ENCODE results near the gene NWD2. TPM values are rescaled to one million over a fixed set of nuclear protein-coding genes. Genes with fewer than 3 reads are reported as not detected.

The NWD2 gene
- total RNA-seq, 1 experiment from 2014 or later = not detected

DNA sequence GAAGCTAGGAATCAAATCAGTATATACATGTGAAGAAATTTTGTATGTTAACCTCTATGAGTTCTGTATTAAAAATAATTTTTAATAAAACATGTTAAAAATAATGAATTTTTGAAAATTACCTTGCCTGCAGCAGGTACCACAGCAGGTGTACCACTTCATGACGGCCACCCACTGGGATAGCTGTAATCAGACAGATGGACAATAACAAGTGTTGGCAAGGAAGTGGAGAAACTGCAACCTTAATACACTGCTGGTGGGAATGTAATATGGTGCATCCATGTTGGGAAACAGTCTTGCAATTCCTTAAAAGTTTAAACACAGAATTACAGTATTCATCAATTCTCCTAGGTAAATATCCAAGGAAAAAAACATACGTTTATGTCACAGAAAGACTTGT is 232.1 kb downstream of the NWD2 start:
- Histone ChIP-seq H2BK15ac (ENCODE audit: low read depth, low read length) (no peak overlapping the region), H3K18ac (ENCODE audit: insufficient read length, low read depth, low read length) (no peak overlapping the region)

More for the DNA sequence above, 232.1 kb downstream of the NWD2 start:
- H3K27ac Mint-ChIP-seq = no peak overlapping the region
- H2BK5ac ChIP-seq (ENCODE audit: insufficient read length, low read length) = no peak overlapping the region
- no peak overlapping the region for H2BK20ac ChIP-seq (ENCODE audit: low read depth, low read length, poor library complexity, severe bottlenecking)
- H3K9me3 Mint-ChIP-seq = no peaks in the 10 kb centered on the region
- no peak for DNase-seq
- no peak overlapping the region for H3K56ac ChIP-seq (ENCODE audit: insufficient read length, low read depth, low read length)
- H4K91ac ChIP-seq (ENCODE audit: insufficient read length, low read depth, low read length) = no peak overlapping the region
- H3K14ac ChIP-seq (ENCODE audit: insufficient read depth, low read length) = no peak overlapping the region
- H2AFZ ChIP-seq (ENCODE audit: low read length) = no peak overlapping the region
- no peak overlapping the region for H2AK5ac ChIP-seq (ENCODE audit: insufficient read length, low read length)
- WGBS (ENCODE audit: extremely low coverage, insufficient read length, low lambda C conversion rate) = no CpG with 5 or more reads among the region's 2 CpGs
- H2BK120ac ChIP-seq (ENCODE audit: low read depth, low read length, poor library complexity, severe bottlenecking) = no peak overlapping the region
- no peak overlapping the region for H2BK12ac ChIP-seq (ENCODE audit: insufficient read length, low read depth, low read length)
- no peak overlapping the region for H3K4me2 ChIP-seq (ENCODE audit: insufficient read depth, insufficient read length, low read length)
- no peak overlapping the region for H3K9ac ChIP-seq (ENCODE audit: extremely low read depth, insufficient read length, low read length)
- no peak overlapping the region for H3K4ac ChIP-seq (ENCODE audit: low read depth, low read length)
- H3K27ac ChIP-seq (ENCODE audit: insufficient read length, low read depth, low read length) = no peak overlapping the region
- no peaks in the 10 kb centered on the region; the same call in 1 of the 2 replicates for H3K27me3 Mint-ChIP-seq (ENCODE audit: low read depth)
- H3K9me3 ChIP-seq (ENCODE audit: control insufficient read depth, low read depth, low read length) = no peaks in the 10 kb centered on the region
- no peaks in the 10 kb centered on the region for H3K79me1 ChIP-seq (ENCODE audit: insufficient read depth, low read depth, low read length, poor library complexity, severe bottlenecking)
- H3K4me3 Mint-ChIP-seq = no peak overlapping the region
- H3K4me1 Mint-ChIP-seq = no peaks in the 10 kb centered on the region
- no peaks in the 10 kb centered on the region for H3K27me3 ChIP-seq (ENCODE audit: insufficient read depth, low read length)
- H3K4me1 ChIP-seq (ENCODE audit: insufficient read depth, low read length) = no peaks in the 10 kb centered on the region
- no peak overlapping the region for H3K23ac ChIP-seq (ENCODE audit: insufficient read length, low read depth, low read length)
- TF ChIP-seq, protein P1, sequence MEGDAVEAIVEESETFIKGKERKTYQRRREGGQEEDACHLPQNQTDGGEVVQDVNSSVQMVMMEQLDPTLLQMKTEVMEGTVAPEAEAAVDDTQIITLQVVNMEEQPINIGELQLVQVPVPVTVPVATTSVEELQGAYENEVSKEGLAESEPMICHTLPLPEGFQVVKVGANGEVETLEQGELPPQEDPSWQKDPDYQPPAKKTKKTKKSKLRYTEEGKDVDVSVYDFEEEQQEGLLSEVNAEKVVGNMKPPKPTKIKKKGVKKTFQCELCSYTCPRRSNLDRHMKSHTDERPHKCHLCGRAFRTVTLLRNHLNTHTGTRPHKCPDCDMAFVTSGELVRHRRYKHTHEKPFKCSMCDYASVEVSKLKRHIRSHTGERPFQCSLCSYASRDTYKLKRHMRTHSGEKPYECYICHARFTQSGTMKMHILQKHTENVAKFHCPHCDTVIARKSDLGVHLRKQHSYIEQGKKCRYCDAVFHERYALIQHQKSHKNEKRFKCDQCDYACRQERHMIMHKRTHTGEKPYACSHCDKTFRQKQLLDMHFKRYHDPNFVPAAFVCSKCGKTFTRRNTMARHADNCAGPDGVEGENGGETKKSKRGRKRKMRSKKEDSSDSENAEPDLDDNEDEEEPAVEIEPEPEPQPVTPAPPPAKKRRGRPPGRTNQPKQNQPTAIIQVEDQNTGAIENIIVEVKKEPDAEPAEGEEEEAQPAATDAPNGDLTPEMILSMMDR (conservative IDR thresholded peaks at IDR 0.05) = no peak
- H4K8ac ChIP-seq (replicated peaks; ENCODE audit: insufficient read length, low read depth, low read length) = no peak overlapping the region
- no peaks in the 10 kb centered on the region; a peak in 2 of 7 replicates for H3K36me3 Mint-ChIP-seq (ENCODE audit: insufficient read depth in 1 of 3, low read depth in 3 of 3)
- no peaks in the 10 kb centered on the region for H4K20me1 ChIP-seq (ENCODE audit: control insufficient read depth, insufficient read depth, insufficient read length)
- H3T11ph ChIP-seq (ENCODE audit: low read length) = no peak overlapping the region
- H4K5ac ChIP-seq (ENCODE audit: insufficient read length, low read depth, low read length) = no peak overlapping the region
- H3K79me2 ChIP-seq (ENCODE audit: insufficient read depth, low read length) = no peaks in the 10 kb centered on the region
- H3K23me2 ChIP-seq (ENCODE audit: insufficient read length, low read depth, low read length, poor library complexity, severe bottlenecking) = no peaks in the 10 kb centered on the region

All from H9 (cell line).